ENCODE measurements around the gene PIGU.

GRCh38 chr20:34575271-34575670, 101.6 kb downstream of the PIGU start:
- TF ChIP-seq CTCF (conservative IDR thresholded peaks at IDR 0.05 in 1 of 2, IDR thresholded peaks at IDR 0.05 in 1 of 2; ENCODE audit: low read depth in 1 of 2, low read length in 2 of 2) (no peak), EZH2 (IDR thresholded peaks at IDR 0.05; ENCODE audit: low read length, missing control alignments) (no peak)
